Activated CD8-positive, alpha-beta memory T cell treated with anti-CD3 and anti-CD28 coated beads, Interleukin-2, amount 10 ng/mL, durations not matched to agents 7 days and 5 days (primary cell): ENCODE results near the gene HACL1. TPM values are rescaled to one million over a fixed set of nuclear protein-coding genes. Genes with fewer than 3 reads are reported as not detected.
A peak's percentile ranks its signal among the peaks of the same experiment; 100 is the strongest.

ENCODE experiments used
- ATAC-seq: fragments of 150-1000 bp; cut with Tn5 transposase; one replicate; pipeline ENCODE4 v1.10.0; 2021; ENCODE audit warnings: moderate library complexity
- CTCF ChIA-PET: fragments of 350-600 bp; sonication (Branson Sonifier 250); formaldehyde crosslinking; loops from one replicate; lab custom pipeline; 2021; ENCODE audit warnings: antibody characterized with exemption; lab: Charles Lee
- DNase-seq: peaks from one replicate; pipeline ENCODE4 v3.0.0-alpha.2; 2020
- H3K27ac Mint-ChIP-seq: one replicate; pipeline ENCODE4 v1.8.0; 2021; ENCODE audit warnings: mild to moderate bottlenecking, mixed read lengths
- H3K27me3 Mint-ChIP-seq: one replicate; pipeline ENCODE4 v1.8.0; 2021; ENCODE audit warnings: mixed read lengths
- H3K36me3 Mint-ChIP-seq: one replicate; pipeline ENCODE4 v1.8.0; 2021; ENCODE audit warnings: mild to moderate bottlenecking, mixed read lengths
- H3K4me1 Mint-ChIP-seq: one replicate; pipeline ENCODE4 v1.8.0; 2021; ENCODE audit warnings: mixed read lengths
- H3K4me3 Mint-ChIP-seq: one replicate; pipeline ENCODE4 v1.8.0; 2021; ENCODE audit warnings: mild to moderate bottlenecking, moderate library complexity, mixed read lengths
- H3K9me3 Mint-ChIP-seq: one replicate; pipeline ENCODE4 v1.8.0; 2022; ENCODE audit warnings: low read depth, mixed read lengths
- total RNA-seq, 2 experiments: library from RNA; stranded (reverse); gene quantifications; one replicate each; pipeline ENCODE4 v1.2.3, GENCODE V29; 2021

HACL1 gene
- total RNA-seq, 2 experiments from 2014 or later, result 24.4 to 25.5 TPM

- ATAC-seq (no peak), DNase-seq (no peak)
- Mint-ChIP-seq H3K4me3 (no peak overlapping the region), H3K27me3 (no peaks in the 10 kb centered on the region), H3K4me1 (peaks cover 18% of the 10 kb centered on the region), H3K9me3 (no peaks in the 10 kb centered on the region), H3K36me3 (no peaks in the 10 kb centered on the region), H3K27ac (no peak overlapping the region)
- CTCF ChIA-PET, result interaction anchor here (0.9 to 1.6 kb wide), 3 partner anchors 8 to 30 kb away, joined by 3 to 5 read pairs (median 5); no protein-coding TSS in a partner anchor
These were observed 74.3 kb downstream of the HACL1 start for GRCh38 chr3:15527031-15527459.

DNA sequence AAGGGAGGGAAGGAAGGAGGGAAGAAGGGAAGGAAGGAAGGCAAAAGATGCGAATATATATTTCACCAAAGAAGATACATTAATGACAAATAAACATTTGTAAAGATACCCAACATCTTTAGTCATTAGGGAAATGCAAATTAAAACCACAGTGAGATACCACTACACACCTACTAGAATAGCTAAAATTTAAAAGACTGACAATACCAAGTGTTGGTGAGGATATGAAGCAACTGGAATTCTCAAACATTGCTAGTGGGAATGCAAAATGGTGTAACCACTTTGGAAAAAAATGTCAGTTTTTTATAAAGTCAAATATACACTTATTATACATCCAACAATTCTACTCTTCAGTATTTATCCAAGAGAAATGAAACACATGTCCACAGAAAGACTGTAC lies 75.6 kb downstream of the HACL1 start:
- Mint-ChIP-seq H3K9me3 (no peaks in the 10 kb centered on the region), H3K27me3 (peaks cover 5% of the 10 kb centered on the region), H3K36me3 (no peaks in the 10 kb centered on the region), H3K4me3 (no peak overlapping the region), H3K4me1 (peaks cover 28% of the 10 kb centered on the region), H3K27ac (no peak overlapping the region)
- ATAC-seq, result no peak
- no peak for DNase-seq
- CTCF ChIA-PET, result interaction anchor here (1.4 to 1.6 kb wide), 2 partner anchors 9 to 11 kb away, joined by 3 to 5 read pairs; no protein-coding TSS in a partner anchor

GRCh38 chr3:15523660-15524417 lies 77.5 kb downstream of the HACL1 start:
- H3K4me1 Mint-ChIP-seq, result peaks cover 20% of the 10 kb centered on the region
- no peak overlapping the region for H3K27ac Mint-ChIP-seq
- no peak for ATAC-seq
- no peak overlapping the region for H3K4me3 Mint-ChIP-seq
- H3K36me3 Mint-ChIP-seq, result no peaks in the 10 kb centered on the region
- CTCF ChIA-PET, result interaction anchor here (1.1 kb wide), 1 partner anchor 12 kb away, joined by 6 read pairs; no protein-coding TSS in a partner anchor
- no peak for DNase-seq
- H3K9me3 Mint-ChIP-seq, result no peaks in the 10 kb centered on the region
- H3K27me3 Mint-ChIP-seq, result peaks cover 5% of the 10 kb centered on the region

DNA sequence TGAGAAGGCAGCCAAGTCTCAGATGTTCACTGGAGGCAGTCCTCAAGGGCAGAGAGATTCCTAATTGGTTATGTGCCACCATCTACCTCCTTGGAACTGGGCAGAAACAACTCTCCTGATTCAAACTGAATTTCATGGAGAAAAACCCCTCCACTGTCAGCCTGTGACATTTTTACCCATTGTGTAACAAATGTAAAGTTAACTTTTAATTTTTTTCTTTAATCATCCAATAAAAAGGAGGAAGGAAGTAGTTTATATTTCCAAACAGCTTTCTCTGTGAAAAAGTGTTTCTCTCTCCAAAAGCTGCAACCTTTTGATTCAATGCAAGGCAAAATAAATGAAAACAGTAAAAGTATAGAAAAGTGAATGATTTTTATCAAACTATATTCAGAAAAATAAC lies 79.4 kb downstream of the HACL1 start:
- DNase-seq, result no peak
- H3K36me3 Mint-ChIP-seq, result no peaks in the 10 kb centered on the region
- H3K27ac Mint-ChIP-seq, result no peak overlapping the region
- peaks cover 16% of the 10 kb centered on the region for H3K4me1 Mint-ChIP-seq
- H3K27me3 Mint-ChIP-seq, result peaks cover 5% of the 10 kb centered on the region
- CTCF ChIA-PET, result interaction anchor here (1.1 kb wide), 1 partner anchor 23 kb away, joined by 3 read pairs; no protein-coding TSS in a partner anchor
- ATAC-seq, result no peak
- H3K9me3 Mint-ChIP-seq, result no peaks in the 10 kb centered on the region
- H3K4me3 Mint-ChIP-seq, result peak overlapping the region; percentile 52

- Mint-ChIP-seq H3K27ac (peak within 1 kb of the TSS; percentile 8), H3K36me3 (no peaks in the 10 kb centered on the region), H3K4me3 (peak within 1 kb of the TSS; percentile 52), H3K4me1 (peaks cover 16% of the 10 kb centered on the region), H3K9me3 (no peaks in the 10 kb centered on the region), H3K27me3 (peaks cover 5% of the 10 kb centered on the region)
- CTCF ChIA-PET, result interaction anchor here (1.2 to 1.8 kb wide), 2 partner anchors 10 to 13 kb away, joined by 3 to 4 read pairs; no protein-coding TSS in a partner anchor
- DNase-seq (no peak), ATAC-seq (no peak)
These were observed 79.8 kb downstream of the HACL1 start, which contains the start of gene COLQ for GRCh38 chr3:15521573-15521965. TSS of gene COLQ (minus strand) at chr3:15521706. CDS start at chr3:15521625, 81 bp downstream.

DNA sequence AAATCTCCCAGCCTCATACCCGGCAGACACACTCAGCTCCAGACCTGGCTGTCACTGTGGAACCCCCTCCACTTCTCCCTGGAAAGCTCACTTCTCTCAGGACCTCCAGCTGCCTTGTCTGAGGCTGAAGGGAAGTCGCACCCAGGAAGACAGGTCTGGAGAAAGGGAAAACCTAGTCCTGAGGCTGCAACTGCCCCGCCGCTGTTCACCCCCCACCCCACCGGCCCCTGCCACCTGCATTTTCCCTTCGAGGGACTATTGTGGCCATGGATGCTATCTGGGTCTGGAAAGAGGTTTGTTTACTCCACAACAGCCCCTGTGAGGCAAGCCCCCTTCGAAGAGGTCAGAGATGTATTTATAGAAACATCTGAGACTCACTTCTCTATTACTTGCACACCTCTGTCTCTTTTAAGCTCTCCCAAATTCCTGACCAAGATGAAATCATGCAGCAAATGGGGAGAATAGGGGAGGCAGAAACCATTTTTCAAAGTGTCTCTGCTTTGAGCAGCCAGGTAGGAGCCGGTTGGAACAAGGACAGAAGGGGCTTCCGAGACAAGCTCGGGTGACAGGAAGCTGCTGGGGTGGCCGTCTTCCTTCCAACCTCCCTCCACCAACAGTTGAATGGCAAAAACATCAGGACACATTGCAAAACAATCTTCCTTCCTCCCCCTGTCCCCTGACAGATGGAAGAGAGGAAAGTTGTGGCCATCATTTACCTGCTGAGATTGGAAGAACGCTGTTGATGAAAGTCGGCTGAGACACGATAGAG lies 80.4 kb downstream of the HACL1 start:
- Mint-ChIP-seq H3K27me3 (peaks cover 5% of the 10 kb centered on the region), H3K36me3 (no peaks in the 10 kb centered on the region), H3K4me3 (peak overlapping the region; percentile 52), H3K9me3 (no peaks in the 10 kb centered on the region), H3K4me1 (peaks cover 16% of the 10 kb centered on the region), H3K27ac (peak overlapping the region; percentile 8)
- CTCF ChIA-PET, result interaction anchor here (1.2 to 1.8 kb wide), 2 partner anchors 9 to 14 kb away, joined by 3 to 4 read pairs; no protein-coding TSS in a partner anchor
- ATAC-seq, result no peak
- no peak for DNase-seq

- ATAC-seq, result no peak
- Mint-ChIP-seq H3K27ac (peak overlapping the region; percentile 35), H3K27me3 (peaks cover 5% of the 10 kb centered on the region), H3K36me3 (no peaks in the 10 kb centered on the region), H3K4me1 (peaks cover 16% of the 10 kb centered on the region), H3K4me3 (no peak overlapping the region), H3K9me3 (no peaks in the 10 kb centered on the region)
- DNase-seq, result no peak
- CTCF ChIA-PET, result interaction anchor here (1.0 to 1.8 kb wide), 2 partner anchors 8 to 401 kb away, joined by 3 to 4 read pairs; no protein-coding TSS in a partner anchor
These were observed 81.2 kb downstream of the HACL1 start for GRCh38 chr3:15520185-15520584.

DNA sequence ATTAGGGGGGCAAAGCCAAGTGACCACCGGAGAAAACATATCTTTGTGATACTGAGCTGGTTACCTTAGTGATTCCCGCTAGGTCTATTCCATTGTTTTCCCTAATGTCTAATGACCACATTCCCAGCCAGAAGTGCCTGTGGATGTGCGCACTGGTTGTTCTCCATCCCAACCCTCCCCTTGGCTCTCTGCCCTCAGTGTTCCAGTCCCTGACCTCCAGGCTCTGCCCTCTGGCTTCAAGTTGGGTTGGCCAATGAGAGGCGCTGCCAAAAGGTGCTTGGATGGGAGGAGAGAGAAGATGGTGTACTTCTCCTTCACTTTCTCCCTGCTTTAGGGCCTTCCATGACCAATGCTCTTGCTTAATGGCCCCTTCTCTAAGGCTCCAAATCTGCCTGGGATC lies 82.3 kb downstream of the HACL1 start:
- no peak overlapping the region for H3K27ac Mint-ChIP-seq
- ATAC-seq (no peak), DNase-seq (no peak)
- H3K4me3 Mint-ChIP-seq, result no peak overlapping the region
- CTCF ChIA-PET, result interaction anchor here (1.0 to 1.9 kb wide), 3 partner anchors 8 to 400 kb away, joined by 3 read pairs; partner anchors contain the start of gene SH3BP5
- H3K27me3 Mint-ChIP-seq, result peaks cover 5% of the 10 kb centered on the region
- H3K36me3 Mint-ChIP-seq, result no peaks in the 10 kb centered on the region
- no peaks in the 10 kb centered on the region for H3K9me3 Mint-ChIP-seq
- peaks cover 16% of the 10 kb centered on the region for H3K4me1 Mint-ChIP-seq

GRCh38 chr3:15514663-15515340 lies 86.6 kb downstream of the HACL1 start:
- Mint-ChIP-seq H3K36me3 (no peaks in the 10 kb centered on the region), H3K9me3 (no peaks in the 10 kb centered on the region)

DNA sequence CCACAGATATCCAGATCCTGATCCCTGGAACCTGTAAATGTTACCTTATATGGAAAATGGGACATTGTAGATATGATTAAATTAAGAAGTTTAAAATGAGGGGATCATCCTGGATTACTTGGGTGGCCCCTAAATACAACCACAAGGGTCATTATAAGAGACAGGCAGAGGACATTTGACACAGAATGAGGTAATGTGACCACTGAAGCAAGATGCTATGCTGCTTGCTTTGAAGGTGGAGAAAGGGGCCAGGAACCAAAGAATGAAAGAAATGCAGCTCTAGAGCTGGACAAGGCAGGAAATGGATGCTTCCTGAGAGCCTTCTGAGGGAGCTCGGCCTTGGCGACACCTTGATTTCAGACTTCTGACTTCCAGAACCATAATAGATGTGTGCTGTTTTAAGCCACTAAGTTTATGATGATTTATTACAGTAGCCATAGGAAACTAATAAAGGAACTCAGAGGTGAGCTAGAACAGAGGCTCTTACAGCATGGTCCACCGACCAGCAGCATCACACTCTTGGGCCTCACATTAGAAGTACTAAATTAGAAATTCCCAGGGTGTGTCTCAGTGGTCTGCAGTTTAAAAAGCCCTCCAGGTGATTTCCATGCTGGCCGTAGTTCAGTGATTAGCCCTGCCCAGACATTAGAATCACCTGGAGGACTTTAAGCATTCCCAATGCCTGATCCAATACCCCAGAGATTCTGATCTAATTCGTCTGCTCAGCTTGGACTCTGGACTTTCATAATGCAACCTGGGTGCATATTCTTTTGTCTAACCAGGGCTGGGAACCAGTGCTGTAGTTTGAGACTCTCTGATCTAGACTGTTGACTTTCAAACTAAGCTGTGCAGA lies 87.3 kb downstream of the HACL1 start:
- DNase-seq (no peak), ATAC-seq (no peak)
- no peaks in the 10 kb centered on the region for H3K27me3 Mint-ChIP-seq
- H3K36me3 Mint-ChIP-seq, result no peaks in the 10 kb centered on the region
- H3K4me1 Mint-ChIP-seq, result no peaks in the 10 kb centered on the region
- no peak overlapping the region for H3K4me3 Mint-ChIP-seq
- H3K9me3 Mint-ChIP-seq, result no peaks in the 10 kb centered on the region
- CTCF ChIA-PET, result interaction anchor here (1.0 to 1.4 kb wide), 5 partner anchors 11 to 109 kb away, joined by 3 to 4 read pairs (median 3); no protein-coding TSS in a partner anchor
- no peak overlapping the region for H3K27ac Mint-ChIP-seq

More at GRCh38 chr3:15514663-15515340, 86.6 kb downstream of the HACL1 start:
- Mint-ChIP-seq H3K27me3 (no peaks in the 10 kb centered on the region), H3K27ac (no peak overlapping the region), H3K4me3 (no peak overlapping the region), H3K4me1 (peaks cover under 1% of the 10 kb centered on the region)
- CTCF ChIA-PET, result interaction anchor here (1.1 to 1.4 kb wide), 4 partner anchors 10 to 110 kb away, joined by 3 to 4 read pairs (median 4); no protein-coding TSS in a partner anchor
- no peak for ATAC-seq
- DNase-seq, result no peak

DNA sequence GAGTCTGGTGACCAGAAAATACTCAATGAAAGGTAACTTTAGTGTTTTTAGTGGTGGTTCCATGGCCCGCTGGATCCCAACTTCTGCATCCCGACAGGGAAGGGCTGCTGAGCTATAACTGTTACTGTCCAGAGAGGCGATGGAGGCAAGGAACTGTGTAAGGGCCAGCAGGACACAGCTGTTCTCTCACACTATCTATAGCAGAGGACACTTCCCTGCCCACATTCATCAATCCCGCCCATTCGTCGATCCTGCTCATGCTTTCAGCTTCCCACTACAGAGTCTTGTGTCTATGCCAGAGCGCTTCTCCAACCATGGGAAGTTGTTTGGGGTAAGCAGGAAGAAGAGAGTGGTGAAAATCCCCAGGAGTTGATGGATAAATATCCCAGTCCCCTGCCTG lies 88.3 kb downstream of the HACL1 start:
- no peaks in the 10 kb centered on the region for H3K4me1 Mint-ChIP-seq
- CTCF ChIA-PET, result interaction anchor here (1.0 kb wide), 1 partner anchor 13 kb away, joined by 3 read pairs; no protein-coding TSS in a partner anchor
- no peaks in the 10 kb centered on the region for H3K9me3 Mint-ChIP-seq
- no peaks in the 10 kb centered on the region for H3K36me3 Mint-ChIP-seq
- no peaks in the 10 kb centered on the region for H3K27me3 Mint-ChIP-seq
- no peak overlapping the region for H3K27ac Mint-ChIP-seq
- no peak for DNase-seq
- no peak for ATAC-seq
- H3K4me3 Mint-ChIP-seq, result no peak overlapping the region

- H3K27ac Mint-ChIP-seq, result no peak overlapping the region
- no peaks in the 10 kb centered on the region for H3K4me1 Mint-ChIP-seq
- DNase-seq (no peak), ATAC-seq (no peak)
- H3K27me3 Mint-ChIP-seq, result no peaks in the 10 kb centered on the region
- no peaks in the 10 kb centered on the region for H3K36me3 Mint-ChIP-seq
- CTCF ChIA-PET, result interaction anchor here (0.8 to 1.7 kb wide), 2 partner anchors 8 to 308 kb away, joined by 3 to 4 read pairs; partner anchors contain the start of gene COLQ
- H3K4me3 Mint-ChIP-seq, result no peak overlapping the region
- no peaks in the 10 kb centered on the region for H3K9me3 Mint-ChIP-seq
These were observed 89.2 kb downstream of the HACL1 start for GRCh38 chr3:15512166-15512565.
